K562 (cell line): Measurements from ENCODE around the gene KCNK3. TPM values are rescaled to one million over a fixed set of nuclear protein-coding genes. Genes with fewer than 3 reads are reported as not detected.

Source experiments
- ADNP ChIP-seq: fragments of 200-800 bp; sonication (Bioruptor generic); IDR thresholded peaks from 2 replicates; pipeline ENCODE4 v1.6.1; 2016; ENCODE audit warnings: missing genetic modification characterization, missing compliant biosample characterization
- CBFA2T2 ChIP-seq: fragments of 450-650 bp; conservative IDR thresholded peaks from 2 replicates; pipeline ENCODE4 v1.6.1; 2017; ENCODE audit warnings: mild to moderate bottlenecking
- CSDE1 ChIP-seq, 2 experiments: fragments of 450-650 bp; IDR thresholded peaks; 2 replicates each; pipeline ENCODE4 v1.6.1; 2016; ENCODE audit warnings: mild to moderate bottlenecking in 1 of 2
- IFI16 ChIP-seq: fragments of 250-450 bp; sonication (Bioruptor Pico); IDR thresholded peaks from 2 replicates; pipeline ENCODE4 v2.1.2; 2022; ENCODE audit warnings: mild to moderate bottlenecking, inconsistent platforms
- NFATC3 ChIP-seq: fragments of 450-650 bp; IDR thresholded peaks from 2 replicates; pipeline ENCODE4 v1.6.1; 2017; ENCODE audit warnings: mild to moderate bottlenecking
- NFIC ChIP-seq: fragments of 450-650 bp; IDR thresholded peaks from 2 replicates; pipeline ENCODE4 v1.6.1; 2017; ENCODE audit warnings: mild to moderate bottlenecking, inconsistent platforms
- PPARD ChIP-seq: fragments of 250-450 bp; sonication (Bioruptor Pico); IDR thresholded peaks from 2 replicates; pipeline ENCODE4 v1.8.0; 2022; ENCODE audit warnings: inconsistent platforms, mild to moderate bottlenecking, moderate library complexity
- RBM22 ChIP-seq: fragments of 200-400 bp; formaldehyde crosslinking; IDR thresholded peaks from 2 replicates; pipeline ENCODE4 v1.6.1; 2018; ENCODE audit warnings: low read length, low read depth; ENCODE audit not compliant: poor library complexity, severe bottlenecking
- TCF7L2 ChIP-seq: fragments of 150-350 bp; IDR thresholded peaks from 2 replicates; pipeline ENCODE4 v1.6.1; 2016; ENCODE audit warnings: low read depth, mild to moderate bottlenecking, low read length, moderate library complexity
- ZBTB33 ChIP-seq: sonication (generic); formaldehyde crosslinking; IDR thresholded peaks from 2 replicates; pipeline ENCODE4 v1.8.1; 2023; ENCODE audit warnings: mild to moderate bottlenecking, missing genetic modification reagents
- ZBTB40 ChIP-seq, 2 experiments: fragments of 450-650 bp in 1 of 2; sonication (generic) in 1 of 2; formaldehyde crosslinking in 1 of 2; IDR thresholded peaks; 2 replicates each; pipeline versions ENCODE4 v1.7.1 to v1.9.0; 2016 to 2022; ENCODE audit warnings: inconsistent platforms in 1 of 2, mild to moderate bottlenecking in 1 of 2, missing genetic modification reagents in 1 of 2
- ZNF449 ChIP-seq: fragments of 250-450 bp; sonication (Bioruptor Pico); IDR thresholded peaks from 2 replicates; pipeline ENCODE4 v1.8.0; 2022; ENCODE audit warnings: moderate library complexity, mild to moderate bottlenecking, inconsistent platforms
- polyA plus RNA-seq, 8 experiments: library from polyadenylated mRNA; depleted of rRNA in 4 of 8; stranded (reverse) in 5 of 8; unstranded in 3 of 8; fragments of >200 nt; fragmentation: Nextera tagmentation in 2 of 8; fragmentation: Illumina TruSeq in 1 of 8; extraction: Ambion mirVana in 2 of 8; extraction: Trizol in 1 of 8; gene quantifications; 2 replicates each; pipeline versions ENCODE4 v1.2.1 to v1.2.3, GENCODE V29; 2011 to 2014; ENCODE audit warnings: inconsistent platforms in 1 of 8, missing spikeins in 1 of 8
- total RNA-seq, 7 experiments: library from RNA; depleted of rRNA in 6 of 7; stranded (reverse); fragments of >200 nt in 6 of 7; fragmentation: Illumina TruSeq in 2 of 7; extraction: Trizol in 2 of 7; gene quantifications; 2 replicates each; pipeline versions ENCODE4 v1.2.1 to v1.2.3, GENCODE V29; 2011 to 2021; ENCODE audit warnings: low replicate concordance in 1 of 7

KCNK3 gene
- total and polyA plus RNA-seq, 9 of the 15 experiments (the other 6 are each of a cell fraction or from before 2014, with no cell fraction given), result 0.01 to 0.20 (median 0.07) TPM; not detected in 5

GRCh38 chr2:26727641-26728561, 35.4 kb downstream of the KCNK3 start (continued):
- TF ChIP-seq ZBTB33 (CRISPR knock-in tag), result peak; percentile 100
- no peak for TF ChIP-seq ZBTB40 (IDR thresholded peaks at IDR 0.05)
- TF ChIP-seq ZBTB40 (CRISPR knock-in tag; IDR thresholded peaks at IDR 0.05), result no peak
- no peak for TF ChIP-seq ADNP (tag)
- no peak for TF ChIP-seq CSDE1 (IDR thresholded peaks at IDR 0.05)
- TF ChIP-seq NFATC3, result no peak
- TF ChIP-seq RBM22, result no peak
- TF ChIP-seq CBFA2T2, result no peak
- TF ChIP-seq ZNF449 (CRISPR knock-in tag), result no peak
- no peak for TF ChIP-seq TCF7L2
- no peak for TF ChIP-seq NFIC
- TF ChIP-seq PPARD (CRISPR knock-in tag), result no peak
- TF ChIP-seq IFI16 (CRISPR knock-in tag), result no peak
